GM12872 (cell line): ENCODE results near the gene GRIK4.

ENCODE experiments used
- CTCF ChIP-seq: IDR thresholded peaks from 3 replicates; pipeline ENCODE4 v1.5.1; 2011; ENCODE audit warnings: low read depth, mild to moderate bottlenecking, low read length, moderate library complexity; ENCODE audit not compliant: insufficient read depth

The GRIK4 gene

GRCh38 chr11:120890609-120891320, 379.2 kb downstream of the GRIK4 start:
- no peak for TF ChIP-seq CTCF

- TF ChIP-seq CTCF, result no peak
Observed at GRCh38 chr11:120893440-120894201, 382.1 kb downstream of the GRIK4 start.

- no peak for TF ChIP-seq CTCF
Observed at GRCh38 chr11:120894202-120894985, 382.8 kb downstream of the GRIK4 start.

DNA sequence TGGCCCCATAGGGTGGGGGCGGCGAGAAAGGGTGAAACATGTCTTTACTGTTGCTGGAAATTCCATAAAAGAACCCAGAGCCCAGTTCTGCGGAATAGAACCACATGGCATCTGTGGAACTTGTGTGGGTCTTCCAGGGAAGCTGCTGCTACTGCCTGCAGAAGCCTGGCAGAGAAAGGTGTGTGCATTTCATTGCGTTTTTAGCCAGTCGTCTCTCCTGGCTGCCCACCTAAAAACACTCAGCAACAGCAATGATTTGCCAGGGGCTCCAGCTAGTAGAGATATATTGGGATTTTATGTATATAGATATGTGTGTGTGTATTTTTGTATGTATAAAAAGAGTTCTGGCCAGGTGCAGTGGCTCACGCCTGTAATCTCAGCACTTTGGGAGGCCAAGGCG, 385.1 kb downstream of the GRIK4 start:
- no peak for TF ChIP-seq CTCF

GRCh38 chr11:120898568-120898967, 387.0 kb downstream of the GRIK4 start:
- TF ChIP-seq CTCF, result no peak

DNA sequence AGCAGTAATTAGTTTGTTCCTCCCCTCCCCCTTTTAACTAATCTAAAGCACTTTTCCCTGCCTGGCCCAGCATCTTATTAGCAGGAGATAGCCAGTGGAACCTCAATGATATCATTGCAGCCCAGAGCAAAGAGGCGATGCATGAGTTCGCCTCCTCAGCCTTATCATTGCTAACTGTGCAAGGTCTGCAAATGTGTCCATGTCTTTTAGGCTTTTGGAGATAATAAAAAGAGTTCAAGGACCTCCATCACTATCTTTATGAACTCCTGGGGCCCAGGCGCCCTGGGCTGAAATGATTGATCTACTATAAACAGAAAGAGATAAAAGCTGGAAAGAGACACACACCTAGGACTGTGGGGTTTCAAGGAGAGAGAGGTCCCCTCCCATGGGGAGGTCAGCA, 388.2 kb downstream of the GRIK4 start:
- TF ChIP-seq CTCF, result no peak

DNA sequence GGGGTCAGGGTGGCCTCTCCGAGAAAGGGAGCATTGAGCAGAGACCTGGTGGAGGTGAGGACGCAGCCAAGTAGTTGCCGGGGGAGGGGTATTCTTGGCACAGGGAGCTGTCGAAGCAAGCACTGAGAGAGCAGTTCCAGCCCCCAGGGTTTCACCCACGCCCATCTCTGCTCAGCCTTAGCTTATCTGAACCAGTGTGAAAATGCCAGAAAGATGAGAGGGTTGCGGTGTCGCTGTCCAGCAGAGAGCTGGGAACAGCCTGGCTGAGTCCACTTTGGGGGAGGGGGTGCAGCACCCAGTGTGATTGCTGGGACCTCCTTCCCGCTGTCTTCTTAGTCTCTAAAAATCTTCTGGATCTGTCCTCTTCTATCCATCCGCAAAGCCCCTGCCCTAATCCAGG, 389.1 kb downstream of the GRIK4 start:
- no peak for TF ChIP-seq CTCF
